H9 (cell line): ENCODE results near the gene EDIL3. TPM values are rescaled to one million over a fixed set of nuclear protein-coding genes. Genes with fewer than 3 reads are reported as not detected.

Experiments
- DNase-seq: peaks from one replicate; pipeline ENCODE4 v3.0.0-alpha.2; 2017
- H2AFZ ChIP-seq: one replicate; pipeline ENCODE4 v1.6.1; 2013; ENCODE audit warnings: mild to moderate bottlenecking, low read length, control low read depth, moderate library complexity
- H2AK5ac ChIP-seq: 2 replicates; pipeline ENCODE4 v1.6.1; 2013; ENCODE audit warnings: low read length, control low read depth, mixed read lengths; ENCODE audit not compliant: insufficient read length
- H2BK120ac ChIP-seq: one replicate; pipeline ENCODE4 v1.6.1; 2013; ENCODE audit warnings: low read depth, mild to moderate bottlenecking, low read length, control low read depth, inconsistent platforms; ENCODE audit not compliant: poor library complexity, severe bottlenecking
- H2BK12ac ChIP-seq: 2 replicates; pipeline ENCODE4 v1.6.1; 2013; ENCODE audit warnings: low read length, control low read depth, mixed read lengths, low read depth; ENCODE audit not compliant: insufficient read length
- H2BK15ac ChIP-seq: 2 replicates; pipeline ENCODE4 v1.6.1; 2013; ENCODE audit warnings: low read depth, low read length, control low read depth
- H2BK20ac ChIP-seq: one replicate; pipeline ENCODE4 v1.6.1; 2013; ENCODE audit warnings: low read depth, mild to moderate bottlenecking, low read length, control low read depth, inconsistent platforms; ENCODE audit not compliant: poor library complexity, severe bottlenecking
- H2BK5ac ChIP-seq: 2 replicates; pipeline ENCODE4 v1.6.1; 2013; ENCODE audit warnings: low read length, control low read depth, mixed read lengths; ENCODE audit not compliant: insufficient read length
- H3K14ac ChIP-seq: 2 replicates; pipeline ENCODE4 v1.6.1; 2013; ENCODE audit warnings: low read length, control low read depth; ENCODE audit not compliant: insufficient read depth
- H3K18ac ChIP-seq: 2 replicates; pipeline ENCODE4 v1.6.1; 2013; ENCODE audit warnings: low read depth, mild to moderate bottlenecking, mixed read lengths, low read length, control low read depth; ENCODE audit not compliant: insufficient read length
- H3K23ac ChIP-seq: 2 replicates; pipeline ENCODE4 v1.6.1; 2013; ENCODE audit warnings: low read length, control low read depth, mixed read lengths, low read depth; ENCODE audit not compliant: insufficient read length
- H3K23me2 ChIP-seq: 2 replicates; pipeline ENCODE4 v1.6.1; 2013; ENCODE audit warnings: low read depth, mild to moderate bottlenecking, mixed read lengths, low read length, control low read depth; ENCODE audit not compliant: insufficient read length, poor library complexity, severe bottlenecking
- H3K27ac ChIP-seq: 2 replicates; pipeline ENCODE4 v1.5.1; 2013; ENCODE audit warnings: low read length, control low read depth, mixed read lengths, low read depth; ENCODE audit not compliant: insufficient read length
- H3K27me3 ChIP-seq: 2 replicates; pipeline ENCODE4 v1.6.1; 2013; ENCODE audit warnings: low read length, control low read depth, inconsistent platforms; ENCODE audit not compliant: insufficient read depth
- H3K4ac ChIP-seq: 2 replicates; pipeline ENCODE4 v1.6.1; 2013; ENCODE audit warnings: low read depth, mild to moderate bottlenecking, control low read depth, inconsistent platforms, low read length, moderate library complexity
- H3K4me1 ChIP-seq: 2 replicates; pipeline ENCODE4 v1.6.1; 2013; ENCODE audit warnings: low read length, control low read depth, inconsistent platforms; ENCODE audit not compliant: insufficient read depth
- H3K4me2 ChIP-seq: 2 replicates; pipeline ENCODE4 v1.6.1; 2013; ENCODE audit warnings: low read length, control low read depth, mixed read lengths; ENCODE audit not compliant: insufficient read length, insufficient read depth
- H3K56ac ChIP-seq: 2 replicates; pipeline ENCODE4 v1.6.1; 2013; ENCODE audit warnings: low read depth, mild to moderate bottlenecking, mixed read lengths, low read length, control low read depth; ENCODE audit not compliant: insufficient read length
- H3K79me1 ChIP-seq: 2 replicates; pipeline ENCODE4 v1.6.1; 2013; ENCODE audit warnings: low read depth, mild to moderate bottlenecking, moderate library complexity, low read length, control low read depth, inconsistent platforms; ENCODE audit not compliant: insufficient read depth, poor library complexity, severe bottlenecking
- H3K79me2 ChIP-seq: 2 replicates; pipeline ENCODE4 v1.6.1; 2013; ENCODE audit warnings: low read length, control low read depth, inconsistent platforms; ENCODE audit not compliant: insufficient read depth
- H3K9ac ChIP-seq: 2 replicates; pipeline ENCODE4 v1.6.1; 2013; ENCODE audit warnings: low read length, control low read depth, mixed read lengths; ENCODE audit not compliant: insufficient read length; ENCODE audit errors: extremely low read depth
- H3K9me3 ChIP-seq: one replicate; pipeline ENCODE4 v1.6.1; 2013; ENCODE audit warnings: low read depth, low read length, inconsistent platforms; ENCODE audit not compliant: control insufficient read depth
- H3T11ph ChIP-seq: one replicate; pipeline ENCODE4 v1.6.1; 2013; ENCODE audit warnings: mild to moderate bottlenecking, low read length, control low read depth, inconsistent platforms
- H4K20me1 ChIP-seq: one replicate; pipeline ENCODE4 v1.6.1; 2013; ENCODE audit not compliant: control insufficient read depth, insufficient read length, insufficient read depth
- H4K5ac ChIP-seq: 2 replicates; pipeline ENCODE4 v1.6.1; 2013; ENCODE audit warnings: low read depth, mild to moderate bottlenecking, mixed read lengths, low read length, control low read depth; ENCODE audit not compliant: insufficient read length
- H4K8ac ChIP-seq: replicated peaks from 2 replicates; pipeline ENCODE4 v1.6.1; 2013; ENCODE audit warnings: low read length, control low read depth, mixed read lengths, low read depth; ENCODE audit not compliant: insufficient read length
- H4K91ac ChIP-seq: 2 replicates; pipeline ENCODE4 v1.6.1; 2013; ENCODE audit warnings: low read depth, mild to moderate bottlenecking, moderate library complexity, mixed read lengths, low read length, control low read depth; ENCODE audit not compliant: insufficient read length
- H3K27ac Mint-ChIP-seq, 3 experiments: 2 replicates in 2 of 3; 3 replicates in 1 of 3; pipeline ENCODE4 v1.8.0; 2020 to 2021; ENCODE audit warnings: mixed read lengths in 3 of 3, mild to moderate bottlenecking in 1 of 3, moderate library complexity in 1 of 3
- H3K27me3 Mint-ChIP-seq: 2 replicates; pipeline ENCODE4 v1.8.0; 2021; ENCODE audit warnings: low read depth, mild to moderate bottlenecking, moderate library complexity, mixed read lengths
- H3K36me3 Mint-ChIP-seq, 3 experiments: 2 replicates in 2 of 3; 3 replicates in 1 of 3; pipeline ENCODE4 v1.8.0; 2020 to 2021; ENCODE audit warnings: low read depth in 3 of 3, mixed read lengths in 3 of 3; ENCODE audit not compliant: insufficient read depth in 1 of 3
- H3K4me1 Mint-ChIP-seq, 2 experiments: 2 replicates each; pipeline ENCODE4 v1.8.0; 2020; ENCODE audit warnings: mixed read lengths in 2 of 2
- H3K4me3 Mint-ChIP-seq, 2 experiments: 2 replicates in 1 of 2; 3 replicates in 1 of 2; pipeline ENCODE4 v1.8.0; 2020 to 2021; ENCODE audit warnings: mild to moderate bottlenecking in 2 of 2, mixed read lengths in 2 of 2, moderate library complexity in 1 of 2
- H3K9me3 Mint-ChIP-seq, 2 experiments: 2 replicates in 1 of 2; 3 replicates in 1 of 2; pipeline ENCODE4 v1.8.0; 2020; ENCODE audit warnings: mild to moderate bottlenecking in 2 of 2, mixed read lengths in 2 of 2, moderate library complexity in 1 of 2
- WGBS: extraction: QIAGEN DNeasy Blood & Tissue Kit; methylation state at CpG from one replicate; pipeline ENCODE4 v1.1.7; 2013; ENCODE audit warnings: missing lambda C conversion rate, low lambda C conversion rate, mixed read lengths; ENCODE audit not compliant: insufficient read length; ENCODE audit errors: extremely low coverage; 5-methylcytosine and 5-hydroxymethylcytosine counted together
- total RNA-seq: library from RNA; stranded (reverse); gene quantifications from 2 replicates; pipeline ENCODE4 v1.2.1, GENCODE V29; 2021
- TF ChIP-seq, protein P1 (sequence below): fragments of 200-600 bp; sonication (generic); conservative IDR thresholded peaks from 3 replicates; pipeline ENCODE4 v1.8.0; 2021; ENCODE audit warnings: antibody characterized with exemption, mild to moderate bottlenecking

The EDIL3 gene
- total RNA-seq, 1 experiment from 2014 or later: 61.9 TPM

DNA sequence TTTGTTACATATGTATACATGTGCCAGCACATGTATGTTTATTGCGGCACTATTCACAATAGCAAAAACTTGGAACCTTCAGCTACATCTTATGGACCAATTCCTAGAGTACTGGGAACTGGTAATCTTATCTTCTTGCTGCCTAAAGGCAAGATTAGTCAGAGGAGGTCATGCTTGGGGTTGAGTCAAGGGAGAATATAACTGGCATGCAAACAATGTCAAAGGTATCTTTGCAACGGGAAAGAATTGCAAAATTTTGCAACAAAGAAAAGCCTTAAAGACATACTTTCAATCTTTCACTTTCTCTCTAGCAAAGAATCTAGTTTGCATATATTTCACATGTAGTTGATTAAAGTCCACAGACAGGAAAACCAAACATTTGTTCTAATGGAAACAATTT is 145.2 kb downstream of the EDIL3 start:
- DNase-seq: no peak
- H3K27me3 Mint-ChIP-seq: no peaks in the 10 kb centered on the region
- H3K27me3 ChIP-seq: no peaks in the 10 kb centered on the region
- no peak overlapping the region for H3K4ac ChIP-seq
- H3K9ac ChIP-seq: no peak overlapping the region
- no peak overlapping the region for H2BK120ac ChIP-seq
- no peak overlapping the region for H3K4me2 ChIP-seq
- no peak overlapping the region for H4K91ac ChIP-seq
- no peaks in the 10 kb centered on the region for H3K9me3 Mint-ChIP-seq
- H3K4me3 Mint-ChIP-seq: no peak overlapping the region
- H2AFZ ChIP-seq: no peak overlapping the region
- H3K4me1 Mint-ChIP-seq: peaks cover 0 to 4% of the 10 kb centered on the region in 2 experiments; a peak in 2 of 4 replicates
- no peaks in the 10 kb centered on the region for H3K79me2 ChIP-seq
- H3T11ph ChIP-seq: no peak overlapping the region
- H3K23ac ChIP-seq: no peak overlapping the region
- H4K5ac ChIP-seq: no peak overlapping the region
- no peak overlapping the region for H2AK5ac ChIP-seq
- no peak overlapping the region for H3K27ac Mint-ChIP-seq
- no peaks in the 10 kb centered on the region for H3K79me1 ChIP-seq
- H3K56ac ChIP-seq: no peak overlapping the region
- no peak overlapping the region for H4K8ac ChIP-seq
- H2BK20ac ChIP-seq: no peak overlapping the region
- H4K20me1 ChIP-seq: no peaks in the 10 kb centered on the region
- H3K14ac ChIP-seq: no peak overlapping the region
- TF ChIP-seq, protein P1, sequence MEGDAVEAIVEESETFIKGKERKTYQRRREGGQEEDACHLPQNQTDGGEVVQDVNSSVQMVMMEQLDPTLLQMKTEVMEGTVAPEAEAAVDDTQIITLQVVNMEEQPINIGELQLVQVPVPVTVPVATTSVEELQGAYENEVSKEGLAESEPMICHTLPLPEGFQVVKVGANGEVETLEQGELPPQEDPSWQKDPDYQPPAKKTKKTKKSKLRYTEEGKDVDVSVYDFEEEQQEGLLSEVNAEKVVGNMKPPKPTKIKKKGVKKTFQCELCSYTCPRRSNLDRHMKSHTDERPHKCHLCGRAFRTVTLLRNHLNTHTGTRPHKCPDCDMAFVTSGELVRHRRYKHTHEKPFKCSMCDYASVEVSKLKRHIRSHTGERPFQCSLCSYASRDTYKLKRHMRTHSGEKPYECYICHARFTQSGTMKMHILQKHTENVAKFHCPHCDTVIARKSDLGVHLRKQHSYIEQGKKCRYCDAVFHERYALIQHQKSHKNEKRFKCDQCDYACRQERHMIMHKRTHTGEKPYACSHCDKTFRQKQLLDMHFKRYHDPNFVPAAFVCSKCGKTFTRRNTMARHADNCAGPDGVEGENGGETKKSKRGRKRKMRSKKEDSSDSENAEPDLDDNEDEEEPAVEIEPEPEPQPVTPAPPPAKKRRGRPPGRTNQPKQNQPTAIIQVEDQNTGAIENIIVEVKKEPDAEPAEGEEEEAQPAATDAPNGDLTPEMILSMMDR: no peak
- H3K9me3 ChIP-seq: no peaks in the 10 kb centered on the region
- H3K18ac ChIP-seq: no peak overlapping the region
- no peak overlapping the region for H2BK5ac ChIP-seq
- H3K27ac ChIP-seq: no peak overlapping the region
- no CpG with 5 or more reads among the region's 2 CpGs for WGBS
- no peaks in the 10 kb centered on the region for H3K23me2 ChIP-seq
- no peak overlapping the region for H2BK12ac ChIP-seq
- H2BK15ac ChIP-seq: no peak overlapping the region
- H3K4me1 ChIP-seq: no peaks in the 10 kb centered on the region
- peaks cover 0 to 5% (median 0%) of the 10 kb centered on the region in 3 experiments; a peak in 2 of 7 replicates for H3K36me3 Mint-ChIP-seq
